Measurements from ENCODE around the gene TUT1. TPM values are rescaled to one million over a fixed set of nuclear protein-coding genes. Genes with fewer than 3 reads are reported as not detected.
"Not testable (repeated sequence)": the region's sequence is repeated elsewhere in the genome, so short reads cannot be mapped to it uniquely, and the experiment has no call there.

TUT1 gene
- total RNA-seq, 1 donor from 2014 or later, result 15.1 TPM

DNA sequence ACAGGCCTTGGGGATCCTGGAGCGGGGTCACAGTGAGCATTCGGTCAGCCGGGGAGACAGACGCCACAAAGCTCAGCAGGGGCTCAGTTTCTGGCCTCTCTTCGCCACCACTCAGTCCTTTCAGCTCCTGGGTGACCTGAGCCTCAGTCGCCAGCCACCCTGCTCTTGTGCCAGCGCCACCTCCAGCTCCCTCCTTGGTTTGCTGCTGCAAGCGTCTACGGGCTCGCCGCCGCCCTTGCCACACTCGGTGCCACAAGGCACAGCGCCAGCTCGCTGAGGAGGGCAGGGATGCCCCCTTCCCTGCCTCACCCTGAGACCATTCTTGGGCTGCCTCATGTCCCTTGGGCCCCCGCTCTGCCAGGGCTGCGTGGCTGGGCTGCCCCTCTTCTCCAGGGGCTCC lies 16.2 kb downstream of the TUT1 start:
- DNase-seq, result peak; percentile 29

DNA sequence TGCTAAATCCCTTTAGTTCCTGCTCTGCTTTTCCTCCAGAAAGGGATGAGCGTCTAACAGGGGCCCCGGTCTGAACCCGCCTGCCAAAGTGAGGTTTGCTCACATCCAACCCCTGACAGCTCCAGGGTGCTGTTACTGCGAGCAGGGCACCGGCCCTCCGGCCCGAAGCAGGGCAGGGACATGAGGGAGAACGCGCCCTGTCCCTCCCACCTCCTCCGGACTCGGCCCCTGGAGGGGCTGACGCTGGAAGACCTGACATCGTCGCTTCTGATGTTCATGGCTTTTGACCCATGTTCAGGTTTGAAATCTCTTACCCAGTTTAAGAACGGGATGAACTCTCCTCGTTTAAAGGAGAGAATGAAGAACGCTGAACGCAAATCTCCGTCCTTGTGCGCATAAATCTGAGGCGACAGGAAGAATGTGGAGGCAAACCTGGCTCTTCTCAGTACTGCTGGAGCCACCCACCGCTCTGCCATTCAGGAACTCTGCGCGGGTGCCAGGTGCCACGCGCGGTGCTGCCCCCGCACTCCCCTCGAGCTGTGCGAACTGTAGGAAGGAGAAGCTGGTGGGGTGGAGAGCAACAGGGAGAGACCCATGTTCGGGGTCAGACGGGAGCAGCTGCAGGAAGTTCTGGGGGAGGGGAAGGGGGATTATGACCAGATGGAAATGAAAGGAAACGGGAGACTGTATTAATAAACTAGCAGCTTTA lies 16.8 kb downstream of the TUT1 start:
- peak; percentile 61 for DNase-seq

DNA sequence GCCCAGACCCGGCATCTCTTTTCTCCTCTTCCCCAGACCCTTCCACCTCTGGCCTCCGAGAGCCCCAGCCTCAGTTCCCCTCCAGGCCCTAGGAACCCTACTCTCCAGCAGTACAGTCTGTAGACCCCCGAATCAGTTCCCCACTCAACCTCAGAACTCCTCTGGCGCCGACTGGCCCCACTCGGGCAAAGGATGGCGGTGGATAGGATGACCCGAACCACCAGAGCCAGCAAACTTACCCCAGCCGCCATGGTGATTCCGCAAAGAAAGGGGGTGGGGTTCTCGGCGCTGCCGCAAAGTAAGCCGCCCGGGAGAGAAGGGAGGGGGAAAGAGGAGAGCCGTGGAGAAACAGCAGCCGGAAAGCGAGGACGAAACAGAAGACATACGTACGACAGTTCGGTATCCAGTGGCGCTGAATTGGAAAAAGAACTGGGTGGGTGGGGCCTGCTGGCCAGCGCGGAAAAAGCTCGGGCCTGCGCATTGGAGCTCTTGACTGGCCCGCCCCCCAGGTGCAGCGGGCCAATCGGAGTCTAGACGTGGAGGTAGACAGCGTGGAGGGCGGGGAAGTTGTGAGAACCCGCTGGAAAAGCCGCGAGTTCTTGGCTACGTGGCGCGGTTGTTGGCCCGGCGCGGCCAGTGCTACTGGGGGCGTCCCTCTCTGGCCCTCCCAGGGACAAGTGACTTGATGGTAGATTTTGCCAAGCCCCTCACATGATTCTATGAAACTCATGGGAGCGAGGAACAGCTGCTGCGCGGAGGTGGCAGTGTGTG lies 17.5 kb downstream of the TUT1 start, which contains the start of gene EEF1G:
TSS of gene EEF1G (minus strand) at position 300 of the 771 bp plus-strand sequence. CDS start at position 251, 49 bp downstream.
- DNase-seq, result peak; percentile 100

DNA sequence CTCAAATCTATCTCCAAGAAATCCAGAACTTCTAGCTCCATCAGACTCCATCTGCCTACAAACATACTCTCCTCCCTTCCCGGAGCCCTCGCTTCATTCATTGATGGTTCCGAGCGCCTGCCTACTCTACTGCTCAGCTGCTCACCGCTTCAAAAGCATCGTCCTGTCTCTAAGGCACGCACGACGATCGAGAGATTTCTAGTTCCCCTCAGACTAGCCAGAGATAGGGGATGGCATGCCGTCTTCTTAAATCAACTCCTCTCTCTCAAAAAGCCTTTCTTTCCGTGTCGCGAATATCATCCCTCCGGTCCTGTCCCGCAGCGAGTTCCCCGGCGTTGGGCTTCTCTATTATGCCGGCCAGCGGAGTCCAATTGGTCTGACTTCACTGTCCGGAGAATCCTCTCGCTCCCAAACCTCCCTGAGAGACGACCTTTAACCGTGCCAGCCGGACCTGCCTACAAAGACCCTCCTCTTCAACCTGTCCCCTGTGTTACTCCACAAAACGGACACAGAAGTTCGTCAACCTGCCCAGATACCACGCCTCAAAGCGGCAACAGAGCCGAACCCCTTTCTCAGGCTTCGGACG lies 18.2 kb downstream of the TUT1 start:
- peak; percentile 45 for DNase-seq

DNA sequence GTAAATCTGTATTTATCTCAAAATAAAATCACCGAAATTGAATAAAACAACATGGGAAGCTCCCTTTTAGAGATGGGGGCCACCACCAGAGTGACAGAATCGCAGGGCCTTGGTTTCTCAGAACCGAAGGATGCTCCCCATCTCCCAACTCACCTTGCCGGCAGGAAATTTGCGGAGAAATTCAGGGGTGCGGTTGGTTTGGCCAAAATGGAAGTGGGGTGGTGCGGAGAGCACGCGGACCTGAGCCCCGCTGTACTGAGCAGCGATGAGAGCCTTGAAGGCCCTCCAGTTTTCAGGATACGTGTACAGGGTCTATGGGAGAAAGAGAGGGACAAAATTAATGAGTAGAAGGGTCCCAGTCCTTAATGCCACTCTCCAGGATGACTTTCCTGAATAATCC lies 18.9 kb downstream of the TUT1 start:
- no peak for DNase-seq

DNA sequence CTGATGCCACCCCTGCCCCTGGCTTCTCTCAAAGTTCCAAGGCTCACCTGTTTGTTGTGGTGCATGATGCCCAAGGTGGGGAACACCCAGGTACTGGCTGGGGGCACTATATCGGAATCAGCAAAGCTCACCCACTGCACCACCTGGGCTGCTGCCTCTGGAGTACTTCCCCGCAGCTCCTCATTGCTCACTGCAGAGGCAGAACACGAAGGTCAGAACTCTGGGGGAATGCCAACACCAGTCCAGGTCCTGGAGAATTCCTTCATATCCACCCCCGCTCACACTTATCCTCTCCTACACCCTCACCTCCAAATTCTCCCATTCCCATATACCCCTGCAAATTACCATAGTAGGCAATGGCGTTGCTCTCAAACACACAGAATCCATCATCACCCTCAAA lies 19.8 kb downstream of the TUT1 start:
- not testable (repeated sequence) for DNase-seq

DNA sequence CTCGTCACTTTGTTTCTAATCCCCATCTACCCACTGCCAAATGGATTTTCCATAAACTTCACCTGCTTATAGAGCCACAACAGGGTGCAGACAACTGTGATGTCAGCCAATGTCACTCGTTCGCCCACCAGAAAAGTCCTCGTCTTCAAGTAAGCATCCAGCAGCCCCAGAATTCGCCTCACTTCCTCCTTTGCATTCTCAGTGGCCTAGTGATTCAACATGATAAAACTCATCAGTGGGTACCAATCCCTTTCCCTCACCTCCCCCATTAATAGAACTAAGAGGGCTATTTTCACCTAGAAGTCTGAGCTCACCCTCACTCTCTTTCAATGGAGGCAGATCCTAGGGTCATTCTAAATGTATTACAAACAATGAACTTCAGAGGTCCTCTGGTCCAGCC lies 20.4 kb downstream of the TUT1 start:
- DNase-seq, result not testable (repeated sequence)

DNA sequence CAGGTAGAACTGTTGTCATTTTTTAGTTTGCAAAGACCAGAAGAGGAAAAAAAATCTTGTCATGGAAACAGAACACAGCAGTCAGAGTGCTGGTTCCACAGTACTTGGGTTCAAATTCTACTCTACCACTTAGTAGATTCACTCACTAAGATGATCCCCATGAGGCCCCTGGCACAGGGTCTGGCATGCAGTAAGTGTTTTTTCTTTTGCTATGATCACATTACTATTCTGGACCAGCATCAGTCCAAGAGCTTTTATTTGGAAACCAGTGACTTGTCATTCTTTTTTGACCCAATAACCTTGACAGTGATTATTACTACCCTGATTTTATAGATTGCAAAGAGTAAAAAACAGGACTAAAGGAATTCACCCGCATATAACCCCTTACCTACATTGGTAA lies 21.7 kb downstream of the TUT1 start:
- DNase-seq, result no peak

DNA sequence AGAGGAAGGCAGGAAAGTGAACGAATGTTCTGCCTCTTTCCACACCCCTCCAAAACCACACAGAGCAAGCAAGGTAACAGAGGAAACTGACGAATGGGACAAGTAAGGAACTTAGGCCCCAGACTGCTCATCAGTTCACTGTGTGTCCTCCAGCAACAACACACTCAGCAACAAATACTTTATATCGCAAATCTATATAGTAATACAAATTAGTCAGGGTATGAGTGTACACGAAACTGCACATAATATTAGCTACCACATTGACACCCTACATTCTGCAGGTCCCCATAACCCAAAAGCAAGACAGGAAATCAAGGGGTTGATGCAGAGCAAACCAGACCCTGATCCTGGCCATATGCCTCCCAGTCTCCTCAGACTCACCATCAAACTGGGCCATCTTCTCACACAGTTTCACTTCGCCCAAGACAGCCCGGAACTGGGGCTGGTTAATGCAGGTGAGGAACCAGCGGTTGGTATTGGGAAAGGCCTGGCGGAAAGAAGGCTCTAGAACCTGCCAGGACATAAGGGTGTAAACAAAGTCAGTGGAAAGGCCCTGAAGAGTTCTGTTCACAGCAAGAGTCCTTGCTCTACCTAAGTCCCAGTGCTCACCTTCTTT lies 24.2 kb downstream of the TUT1 start:
- DNase-seq, result no peak

DNA sequence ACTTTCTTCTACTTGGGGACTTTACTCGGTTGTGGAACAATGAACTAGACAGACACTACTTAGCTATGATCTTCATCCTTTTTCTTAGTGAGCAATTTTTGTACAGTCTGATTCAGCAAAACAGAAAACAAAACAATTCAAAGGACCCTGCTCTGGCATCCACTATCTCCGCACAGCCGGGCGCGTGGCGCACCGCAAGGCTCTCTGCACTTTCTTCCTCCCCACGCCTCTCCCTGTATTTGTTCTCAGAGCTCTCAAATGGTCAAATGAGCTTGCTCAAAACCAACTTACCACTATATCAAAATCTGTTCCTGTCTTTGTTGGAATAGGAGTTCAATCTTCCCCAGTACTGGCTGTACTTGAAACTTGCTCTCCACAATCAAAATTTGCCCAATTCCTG lies 25.1 kb downstream of the TUT1 start:
- no peak for DNase-seq

DNA sequence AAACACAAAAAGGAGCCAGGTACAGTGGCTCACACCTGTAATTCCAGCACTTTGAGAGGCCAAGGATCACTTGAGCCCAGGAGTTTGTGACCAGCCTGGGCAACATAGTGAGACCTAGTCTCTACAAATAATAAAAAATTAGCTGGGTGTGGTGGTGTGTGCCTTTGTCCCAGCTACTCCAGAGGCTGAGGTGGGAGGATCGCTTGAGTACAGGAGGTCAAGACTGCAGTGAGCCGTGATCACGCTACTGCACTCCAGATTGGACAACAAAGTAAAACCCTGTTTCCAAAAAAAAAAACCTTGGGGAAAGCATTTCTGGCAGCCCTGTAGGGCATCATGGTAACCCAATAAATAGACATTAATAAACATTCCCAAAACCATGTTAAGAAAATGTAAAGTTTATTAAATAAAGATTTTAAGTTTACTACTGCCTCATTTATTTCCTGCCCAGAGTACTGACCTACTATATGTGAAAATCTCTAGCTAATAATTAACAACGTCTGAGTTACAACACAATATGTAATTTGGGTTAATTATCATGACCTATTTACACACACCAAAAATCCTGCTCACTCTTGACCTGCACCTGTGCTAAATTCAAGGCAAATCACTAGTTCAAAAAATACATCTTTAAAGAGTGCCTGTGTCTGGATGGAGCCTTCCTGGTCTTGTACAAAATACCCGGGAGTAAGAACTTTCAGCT lies 26.1 kb downstream of the TUT1 start:
- DNase-seq, result no peak

DNA sequence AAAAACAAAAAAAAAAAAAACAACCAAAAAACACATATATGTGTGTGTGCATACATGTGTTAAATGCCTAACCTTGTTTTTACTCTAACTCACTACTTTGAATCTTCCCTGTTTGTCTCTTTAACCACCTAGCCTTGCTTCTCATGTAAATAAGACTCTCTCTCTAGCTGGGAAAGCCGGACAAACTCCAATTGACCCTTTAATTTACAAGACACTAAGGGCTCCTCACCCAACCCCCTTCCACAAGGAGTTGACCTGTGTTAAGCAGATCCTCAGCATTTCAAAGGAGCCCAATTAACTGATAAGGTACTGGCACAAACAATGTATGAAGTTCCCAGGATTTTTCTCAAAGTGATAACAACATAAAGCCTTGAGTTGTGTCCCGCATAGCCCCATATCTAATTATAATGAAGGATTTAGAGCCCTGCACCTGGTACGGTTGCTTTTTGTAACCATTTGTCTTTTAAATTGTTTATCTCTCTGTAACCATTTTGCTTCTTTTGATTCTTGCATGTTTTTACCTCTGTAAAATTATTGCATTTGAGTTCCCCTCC lies 29.6 kb downstream of the TUT1 start:
- DNase-seq, result not testable (repeated sequence)

DNA sequence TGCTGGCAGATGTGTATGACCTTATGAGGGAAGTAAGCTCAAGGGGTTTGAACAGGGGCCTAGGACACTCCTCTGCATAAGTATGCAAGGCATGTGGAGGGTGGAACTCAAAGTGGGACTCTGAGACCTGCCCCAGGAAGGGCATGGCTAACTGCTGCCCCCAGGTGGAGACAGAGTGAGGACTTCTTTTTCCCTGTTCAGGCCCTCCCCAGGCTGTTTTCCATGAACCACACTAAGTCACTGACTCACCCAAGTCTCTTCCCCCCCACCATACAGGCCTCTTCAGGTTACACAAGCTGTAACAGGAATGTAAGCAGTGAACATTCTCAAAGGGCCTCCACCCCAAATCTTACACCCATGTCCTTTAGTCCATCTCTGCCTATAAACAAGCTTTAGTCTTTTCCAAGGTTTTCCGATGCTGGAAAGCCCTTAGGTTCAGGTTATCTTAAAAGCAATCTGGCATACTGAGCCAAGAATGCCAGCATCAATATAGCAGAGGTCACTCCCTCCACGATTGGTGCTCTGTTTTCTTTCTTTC lies 30.7 kb downstream of the TUT1 start:
- DNase-seq, result peak; percentile 98

DNA sequence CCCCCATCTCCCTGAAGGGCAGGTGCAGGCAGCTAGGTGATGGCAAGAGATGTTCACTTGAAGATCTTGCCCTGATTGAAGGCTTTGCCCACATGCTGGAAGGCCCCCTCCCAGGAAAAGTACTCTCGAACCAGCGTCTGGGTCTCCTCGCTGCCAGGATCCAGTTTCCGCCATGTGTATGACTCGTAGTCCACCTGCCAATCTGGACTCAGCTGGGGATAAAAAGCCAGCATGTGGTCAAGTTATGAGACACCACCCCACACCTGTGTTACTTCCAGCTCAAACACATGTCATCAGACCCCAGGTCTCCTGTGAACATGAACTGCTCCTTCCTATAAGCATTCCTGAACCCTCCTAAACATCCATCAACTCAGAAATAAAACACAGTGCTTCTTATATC lies 31.7 kb downstream of the TUT1 start:
- not testable (repeated sequence) for DNase-seq

DNA sequence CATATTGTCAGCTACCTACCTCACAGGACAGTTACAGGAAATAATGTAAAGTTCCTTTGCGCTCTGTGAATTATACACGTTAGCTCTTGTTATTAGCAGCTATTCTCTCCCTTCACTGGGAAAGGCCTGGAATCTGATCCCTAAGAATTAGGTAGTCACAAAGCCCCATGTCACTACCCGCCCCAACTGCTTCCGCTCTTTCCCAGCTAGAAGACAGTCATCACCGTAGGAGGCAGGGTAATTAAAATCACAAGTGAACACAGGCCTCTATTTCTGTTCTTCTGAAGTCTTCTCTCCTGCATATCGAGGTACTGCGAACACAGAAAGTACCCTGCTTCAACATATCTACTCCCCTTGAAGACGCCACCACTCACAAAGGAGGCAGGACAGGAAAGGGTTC lies 32.1 kb downstream of the TUT1 start:
- no peak for DNase-seq

DNA sequence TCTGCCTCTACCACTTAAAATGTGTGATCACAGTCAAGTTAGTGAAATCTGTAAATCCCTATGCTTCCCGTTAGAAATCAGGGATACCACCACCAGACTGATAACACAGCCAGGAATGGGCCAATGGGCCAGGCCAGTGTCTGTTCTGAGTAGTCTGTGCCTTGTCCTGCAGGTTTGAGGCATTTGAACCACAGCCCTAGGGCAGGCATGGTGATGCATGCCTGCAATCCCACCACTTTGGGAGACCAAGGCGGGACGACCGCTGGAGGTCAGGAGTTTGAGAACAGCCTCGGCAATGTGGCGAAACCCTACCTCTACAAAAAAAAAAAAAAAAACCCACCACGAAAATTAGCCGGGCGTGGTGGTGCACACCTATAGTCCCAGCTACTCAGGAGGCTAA lies 32.7 kb downstream of the TUT1 start:
- DNase-seq, result no peak

DNA sequence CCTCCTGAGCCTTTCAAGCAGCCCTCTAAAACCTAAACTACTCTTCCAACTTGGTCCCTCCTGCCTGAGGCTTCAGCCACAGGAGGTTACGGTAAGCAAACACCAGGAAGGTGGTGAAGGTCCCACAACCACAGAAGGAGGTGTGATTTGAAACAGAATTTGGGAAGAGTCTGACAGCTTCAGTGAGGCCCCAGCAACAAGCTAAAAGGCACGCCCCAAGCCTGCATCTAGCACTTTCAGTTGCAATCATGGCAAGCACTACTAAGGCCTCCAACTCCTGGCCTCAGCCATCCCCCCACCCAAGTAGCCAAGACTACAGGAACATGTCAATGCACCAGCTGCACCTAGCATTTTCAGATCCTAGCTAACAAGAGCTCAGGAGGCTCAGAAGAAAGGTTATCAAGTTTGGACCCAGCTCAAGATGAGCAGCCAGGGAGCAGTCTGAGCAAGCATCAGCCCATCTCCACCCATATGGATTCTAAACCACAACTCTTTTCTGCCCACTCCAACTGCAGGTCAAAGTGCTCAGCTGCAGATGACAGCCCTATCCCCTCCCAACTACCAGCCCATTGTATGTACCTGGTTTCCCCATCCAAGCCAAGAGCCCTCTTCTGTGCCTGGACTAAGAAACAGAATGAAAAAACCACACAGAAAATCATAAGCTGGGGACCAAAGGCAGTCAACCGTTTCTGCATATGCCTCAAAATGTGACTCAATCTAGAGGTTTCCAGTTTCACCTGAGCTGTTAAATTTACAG lies 34.3 kb downstream of the TUT1 start:
- DNase-seq, result no peak

DNA sequence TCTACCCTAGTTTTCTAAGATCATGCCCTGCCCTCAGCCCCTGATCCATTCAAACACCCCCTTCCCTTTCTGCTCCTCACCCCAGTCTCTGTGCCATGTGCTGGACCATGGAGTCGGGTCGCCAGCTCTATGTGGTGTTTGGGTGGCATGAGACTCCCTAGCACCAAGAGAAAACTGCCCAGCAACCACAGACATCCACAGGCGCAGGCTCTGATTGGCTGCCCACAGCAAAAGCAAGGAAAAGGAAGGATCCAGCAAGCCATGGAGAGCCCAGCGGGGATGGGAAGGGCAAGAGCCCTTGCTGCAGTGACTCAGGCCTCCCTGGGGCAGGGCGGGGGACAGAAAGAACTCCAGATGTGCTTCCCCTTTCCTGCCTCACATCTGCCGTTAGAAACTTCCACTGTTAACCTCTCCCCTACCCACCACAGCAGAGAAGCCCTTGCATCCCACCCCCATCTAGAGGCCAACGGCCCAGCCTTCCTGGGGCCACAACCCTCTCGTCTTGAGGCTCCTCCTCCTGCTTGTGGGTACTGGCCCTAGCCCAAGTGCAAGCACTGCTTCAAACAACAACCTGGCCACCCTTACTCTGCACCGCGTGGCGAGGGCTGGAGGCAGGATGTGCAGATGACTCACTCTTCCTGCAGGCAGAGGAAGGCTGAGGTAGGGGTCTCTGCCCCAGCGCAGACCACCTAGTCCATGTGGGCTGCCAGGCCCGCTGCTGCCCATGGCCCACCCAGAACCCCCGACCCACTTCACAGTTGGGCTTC lies 35.0 kb downstream of the TUT1 start:
- DNase-seq, result peak; percentile 95

DNA sequence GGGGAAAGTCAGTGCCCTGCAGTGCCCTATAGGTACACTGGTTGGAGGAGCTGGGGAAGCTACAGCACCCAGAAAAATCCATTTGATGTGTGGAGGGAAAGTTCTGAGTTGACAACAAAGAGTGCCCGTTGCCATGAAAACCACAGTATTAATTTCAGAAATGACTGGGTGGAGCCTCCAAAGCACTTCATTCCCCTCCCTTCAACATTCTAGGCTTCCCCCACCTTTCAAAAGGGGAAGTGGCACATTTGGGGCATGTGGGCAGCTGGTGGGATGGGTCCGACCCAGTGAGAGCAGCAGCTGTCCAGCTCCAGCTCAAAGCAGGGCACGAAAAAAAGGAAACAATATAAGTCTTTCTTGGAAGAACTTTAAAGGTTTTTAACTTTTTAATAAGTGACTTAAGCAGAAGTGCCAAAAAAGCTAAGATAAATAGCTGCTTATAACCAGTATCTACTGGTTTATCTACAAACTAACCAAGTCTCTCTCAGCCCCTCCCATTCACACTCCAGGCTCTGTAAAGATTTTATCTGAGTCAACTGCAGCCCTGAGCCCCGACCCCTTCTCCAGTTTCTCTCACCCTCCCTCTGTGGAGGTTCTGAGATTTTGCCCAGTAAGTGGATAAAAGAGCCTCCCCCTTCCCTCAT lies 35.7 kb downstream of the TUT1 start:
- DNase-seq, result no peak

All from dermis blood vessel endothelial cell (primary cell).